Endothelial cell of umbilical vein (primary cell): ENCODE results near the gene KCNE2. TPM values are rescaled to one million over a fixed set of nuclear protein-coding genes. Genes with fewer than 3 reads are reported as not detected.

ENCODE experiments used
- BruUV-seq: library from RNA; stranded (reverse); fragments of 400-500 nt; replicated peaks from 2 replicates; lab custom pipeline; 2021; lab: Mats Ljungman, UMichigan
- CTCF ChIA-PET: fragments of 300-600, 350-600 bp; sonication (Branson Sonifier 250); formaldehyde crosslinking; loops from one replicate; lab custom pipeline; 2021; ENCODE audit warnings: antibody characterized with exemption, inconsistent platforms; lab: Charles Lee
- POLR2A ChIA-PET: fragments of 300-600, 350-600 bp; sonication (Branson Sonifier 250); formaldehyde crosslinking; loops from one replicate; lab custom pipeline; 2021; ENCODE audit warnings: antibody characterized with exemption, inconsistent platforms; lab: Charles Lee
- DNase-seq: peaks from one replicate; pipeline ENCODE4 v3.0.0-alpha.2; 2011; ENCODE audit warnings: low read depth, low spot score
- FAIRE-seq: peaks from 2 replicates; lab custom pipeline; 2011; peaks lifted over from hg19 to GRCh38; lab: Jason Lieb, UNC
- H2AFZ ChIP-seq: 2 replicates; pipeline ENCODE4 v1.6.0; 2012; ENCODE audit warnings: low read depth, low read length, control low read depth, inconsistent platforms
- H3K27ac ChIP-seq: 2 replicates; pipeline ENCODE4 v1.5.1; 2011; ENCODE audit warnings: low read depth, mild to moderate bottlenecking, control low read depth, low read length, moderate library complexity; ENCODE audit not compliant: insufficient read depth
- H3K27me3 ChIP-seq, 2 experiments: 2 replicates each; pipeline versions ENCODE4 v1.6.0 to v1.6.1; 2011; ENCODE audit warnings: low read length in 2 of 2, mixed read lengths in 1 of 2; ENCODE audit not compliant: control insufficient read depth in 2 of 2, insufficient read depth in 2 of 2
- H3K36me3 ChIP-seq, 2 experiments: 2 replicates in 1 of 2; 3 replicates in 1 of 2; pipeline ENCODE4 v1.5.1; 2011; ENCODE audit warnings: low read length in 2 of 2, mild to moderate bottlenecking in 1 of 2, moderate library complexity in 1 of 2; ENCODE audit not compliant: control insufficient read depth in 2 of 2, insufficient read depth in 2 of 2; ENCODE audit errors: extremely low read depth in 1 of 2
- H3K4me1 ChIP-seq: 3 replicates; pipeline ENCODE4 v1.5.1; 2011; ENCODE audit warnings: mild to moderate bottlenecking, low read length; ENCODE audit not compliant: control insufficient read depth, insufficient read depth; ENCODE audit errors: extremely low read depth
- H3K4me2 ChIP-seq: 2 replicates; pipeline ENCODE4 v1.6.1; 2011; ENCODE audit warnings: low read length, control low read depth, mixed read lengths; ENCODE audit not compliant: insufficient read depth
- H3K4me3 ChIP-seq, 3 experiments: fragments of 200-600 bp in 1 of 3; sonication (generic), shearing (Covaris generic) in 1 of 3; replicated peaks in 1 of 3; 2 replicates each; pipeline ENCODE4 v1.5.1; 2011 to 2016; ENCODE audit warnings: control low read depth in 3 of 3, low read length in 3 of 3, mild to moderate bottlenecking in 2 of 3, inconsistent platforms in 1 of 3, low read depth in 1 of 3, moderate library complexity in 1 of 3; ENCODE audit not compliant: insufficient read depth in 1 of 3
- H3K79me2 ChIP-seq: 2 replicates; pipeline ENCODE4 v1.6.0; 2012; ENCODE audit warnings: low read length, inconsistent platforms; ENCODE audit not compliant: control insufficient read depth, insufficient read depth
- H3K9ac ChIP-seq: replicated peaks from 2 replicates; pipeline ENCODE3; 2011; ENCODE audit warnings: low read length, control low read depth; ENCODE audit not compliant: insufficient read depth; ENCODE audit errors: extremely low read depth
- H3K9me1 ChIP-seq: replicated peaks from 3 replicates; pipeline ENCODE4 v1.6.0; 2011; ENCODE audit warnings: mild to moderate bottlenecking, low read length; ENCODE audit not compliant: control insufficient read depth, insufficient read depth; ENCODE audit errors: extremely low read depth
- H3K9me3 ChIP-seq: replicated peaks from 2 replicates; pipeline ENCODE4 v1.5.1; 2012; ENCODE audit warnings: low read length, inconsistent platforms; ENCODE audit not compliant: control insufficient read depth, insufficient read depth
- H4K20me1 ChIP-seq: replicated peaks from 2 replicates; pipeline ENCODE3; 2011; ENCODE audit warnings: mild to moderate bottlenecking, low read length; ENCODE audit not compliant: control insufficient read depth, insufficient read depth; ENCODE audit errors: extremely low read depth
- CTCF ChIP-seq, 2 donors: IDR thresholded peaks; 1 replicate in 1 of 2; 2 replicates in 1 of 2; pipeline ENCODE4 v1.5.1; 2011; ENCODE audit warnings: low read length in 2 of 2, mild to moderate bottlenecking in 2 of 2, moderate library complexity in 2 of 2, control low read depth in 1 of 2, inconsistent platforms in 1 of 2, low read depth in 1 of 2; ENCODE audit not compliant: insufficient read depth in 1 of 2; ENCODE audit errors: extremely low read depth in 1 of 2
- EZH2 ChIP-seq: IDR thresholded peaks from 2 replicates; pipeline ENCODE4 v1.6.1; 2012; ENCODE audit warnings: borderline replicate concordance, low read depth, mild to moderate bottlenecking, moderate library complexity, low read length, inconsistent platforms; ENCODE audit not compliant: severe bottlenecking
- FOS ChIP-seq: IDR thresholded peaks from 2 replicates; pipeline ENCODE4 v1.6.1; 2011; ENCODE audit warnings: mild to moderate bottlenecking, low read length, moderate library complexity, borderline replicate concordance; ENCODE audit not compliant: insufficient read depth
- GATA2 ChIP-seq: IDR thresholded peaks from 2 replicates; pipeline ENCODE4 v1.7.0; 2011; ENCODE audit warnings: low read depth, mild to moderate bottlenecking, moderate library complexity, mixed read lengths, low read length; ENCODE audit not compliant: insufficient read length, insufficient read depth
- JUN ChIP-seq: IDR thresholded peaks from 2 replicates; pipeline ENCODE4 v1.6.1; 2011; ENCODE audit warnings: borderline replicate concordance, low read depth; ENCODE audit not compliant: insufficient read length, insufficient read depth
- MYC ChIP-seq: IDR thresholded peaks from one replicate; pipeline ENCODE4 v1.6.1; 2011; ENCODE audit warnings: mild to moderate bottlenecking, low read depth, low read length
- POLR2A ChIP-seq: IDR thresholded peaks from 2 replicates; pipeline ENCODE4 v1.6.1; 2012; ENCODE audit warnings: low read depth, mild to moderate bottlenecking, control low read depth, low read length
- POLR2AphosphoS5 ChIP-seq: IDR thresholded peaks from 2 replicates; pipeline ENCODE4 v1.6.1; 2012; ENCODE audit warnings: low read depth, mild to moderate bottlenecking, control low read depth, low read length, moderate library complexity; ENCODE audit not compliant: insufficient read depth
- dilution Hi-C: fragments of 300-500 bp; cut with MboI; formaldehyde crosslinking; loops from one replicate; pipeline ENCODE4 v1.15.0; 2019; ENCODE audit warnings: low sequenced_read_pairs; ENCODE audit not compliant: extremely low pct_ligation_motif_present
- intact Hi-C: fragments of 100-400 bp; cut with micrococcal nuclease; formaldehyde crosslinking; loops from one replicate; pipeline ENCODE4 v1.10.0; 2022
- polyA plus RNA-seq, 4 experiments: library from polyadenylated mRNA; depleted of rRNA in 3 of 4; stranded (reverse) in 3 of 4; unstranded in 1 of 4; fragments of >200 nt; gene quantifications; 2 replicates each; pipeline versions ENCODE4 v1.2.1 to v1.2.3, GENCODE V29; 2011 to 2012; ENCODE audit warnings: missing spikeins in 1 of 4
- total RNA-seq: library from RNA; stranded (reverse); gene quantifications from 2 replicates; pipeline ENCODE4 v1.2.3, GENCODE V29; 2021
- TF ChIP-seq, protein P1 (sequence below): IDR thresholded peaks from 2 replicates; pipeline ENCODE4 v1.6.1; 2011; ENCODE audit not compliant: insufficient read depth, insufficient read length

Gene KCNE2
- total and polyA plus RNA-seq, 2 donors (not counting 3 experiments of a cell fraction or from before 2014, with no cell fraction given): not detected

- ChIA-PET POLR2A (no interaction called here), CTCF (interaction anchor here (4.9 to 22.9 kb wide), 2 partner anchors 15 to 430 kb away, joined by 25 to 867 read pairs; no protein-coding TSS in a partner anchor)
- Histone ChIP-seq H3K4me2 (no peak overlapping the region), H4K20me1 (no peaks in the 10 kb centered on the region), H3K79me2 (no peaks in the 10 kb centered on the region), H3K36me3 (no peaks in the 10 kb centered on the region), H3K9me1 (no peaks in the 10 kb centered on the region), H3K27me3 (peaks cover 12 to 17% of the 10 kb centered on the region in 2 experiments), H3K4me3 (no peak overlapping the region), H3K4me1 (no peaks in the 10 kb centered on the region), H2AFZ (no peak overlapping the region), H3K27ac (no peak overlapping the region), H3K9ac (no peak overlapping the region), H3K9me3 (no peaks in the 10 kb centered on the region)
- FAIRE-seq (peak; percentile 69), DNase-seq (peak; percentile 39)
- intact Hi-C loops: no loop called here
- no TSS peak for BruUV-seq
- dilution Hi-C loops: no loop called here
- TF ChIP-seq CTCF (IDR thresholded peaks at IDR 0.05; ENCODE audit: extremely low read depth in 1 of 2, insufficient read depth in 1 of 2, low read depth in 1 of 2, low read length in 2 of 2) (peak; percentile 35 to 55), FOS (no peak)
Measured at GRCh38 chr21:34351786-34352241, 12.0 kb upstream of the KCNE2 start.

DNA sequence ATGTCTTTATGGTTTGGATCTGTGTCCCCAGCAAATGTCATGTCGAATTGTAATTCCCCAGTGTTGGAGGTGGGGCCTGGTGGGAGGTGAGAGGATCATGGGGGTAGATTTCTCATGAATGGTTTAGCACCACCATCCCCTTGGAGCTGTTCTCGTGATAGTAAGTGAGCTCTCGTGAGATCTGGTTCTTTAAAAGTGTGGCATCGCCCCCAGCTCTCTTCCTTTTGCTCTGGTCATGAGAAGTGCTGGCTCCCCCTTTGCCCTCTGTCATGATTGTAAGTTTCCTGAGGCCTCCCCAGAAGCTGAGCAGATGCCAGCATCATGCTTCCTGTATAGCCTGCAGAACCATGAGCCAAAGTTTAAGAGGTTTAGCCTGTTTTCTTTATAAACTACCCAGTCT lies 11.2 kb upstream of the KCNE2 start:
- Histone ChIP-seq H3K27me3 (peaks cover 10 to 14% of the 10 kb centered on the region in 2 experiments), H3K9me3 (no peaks in the 10 kb centered on the region), H3K27ac (no peak overlapping the region), H3K9ac (no peak overlapping the region), H2AFZ (no peak overlapping the region), H3K36me3 (no peaks in the 10 kb centered on the region), H3K4me1 (no peaks in the 10 kb centered on the region), H3K79me2 (no peaks in the 10 kb centered on the region), H3K4me3 (no peak overlapping the region), H3K4me2 (no peak overlapping the region), H3K9me1 (no peaks in the 10 kb centered on the region), H4K20me1 (no peaks in the 10 kb centered on the region)
- no TSS peak for BruUV-seq
- intact Hi-C loops: no loop called here
- FAIRE-seq: no peak
- dilution Hi-C loops: no loop called here
- POLR2A ChIA-PET: no interaction called here
- TF ChIP-seq MYC (no peak), EZH2 (no peak), POLR2AphosphoS5 (no peak), CTCF (IDR thresholded peaks at IDR 0.05; ENCODE audit: extremely low read depth in 1 of 2, insufficient read depth in 1 of 2, low read depth in 1 of 2, low read length in 2 of 2) (no peak), GATA2 (no peak), FOS (no peak), POLR2A (no peak), JUN (no peak)
- TF ChIP-seq, protein P1, sequence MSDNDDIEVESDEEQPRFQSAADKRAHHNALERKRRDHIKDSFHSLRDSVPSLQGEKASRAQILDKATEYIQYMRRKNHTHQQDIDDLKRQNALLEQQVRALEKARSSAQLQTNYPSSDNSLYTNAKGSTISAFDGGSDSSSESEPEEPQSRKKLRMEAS: no peak
- DNase-seq: no peak
- CTCF ChIA-PET: interaction anchor here (4.9 to 22.9 kb wide), 2 partner anchors 14 to 431 kb away, joined by 25 to 867 read pairs; no protein-coding TSS in a partner anchor
